HepG2 (cell line): ENCODE results near the gene ICAM5. TPM values are rescaled to one million over a fixed set of nuclear protein-coding genes. Genes with fewer than 3 reads are reported as not detected.
A peak's percentile ranks its signal among the peaks of the same experiment; 100 is the strongest.

Experiments
- CTCF ChIP-seq: sonication (generic); formaldehyde crosslinking; IDR thresholded peaks from 2 replicates; pipeline ENCODE4 v1.5.0; 2020; ENCODE audit warnings: mild to moderate bottlenecking, missing genetic modification reagents, moderate library complexity
- DRAP1 ChIP-seq: IDR thresholded peaks from 2 replicates; pipeline ENCODE4 v1.6.1; 2016; ENCODE audit warnings: missing genetic modification reagents, missing compliant biosample characterization
- ETS1 ChIP-seq: sonication (generic); formaldehyde crosslinking; IDR thresholded peaks from 2 replicates; pipeline ENCODE4 v1.4.0; 2020; ENCODE audit warnings: missing genetic modification reagents
- FOXK2 ChIP-seq: fragments of 450-650 bp; IDR thresholded peaks from 2 replicates; pipeline ENCODE4 v1.6.1; 2016
- GRHL1 ChIP-seq: sonication (generic); formaldehyde crosslinking; conservative IDR thresholded peaks from 2 replicates; pipeline ENCODE4 v1.8.0; 2022; ENCODE audit warnings: missing genetic modification reagents
- HOMEZ ChIP-seq: IDR thresholded peaks from 2 replicates; pipeline ENCODE4 v1.6.1; 2016; ENCODE audit warnings: low read depth
- MEF2D ChIP-seq: sonication (generic); formaldehyde crosslinking; IDR thresholded peaks from 2 replicates; pipeline ENCODE4 v1.5.1; 2020; ENCODE audit warnings: mild to moderate bottlenecking, missing genetic modification reagents
- NR2F6 ChIP-seq, 2 experiments: IDR thresholded peaks; 2 replicates each; pipeline ENCODE4 v1.6.1; 2016; ENCODE audit warnings: antibody characterized with exemption in 1 of 2, mild to moderate bottlenecking in 1 of 2
- POLR2A ChIP-seq, 2 experiments: IDR thresholded peaks; 2 replicates each; pipeline ENCODE4 v1.6.1; 2011; ENCODE audit warnings: low read depth in 2 of 2, low read length in 2 of 2, mild to moderate bottlenecking in 1 of 2, moderate library complexity in 1 of 2; ENCODE audit not compliant: insufficient read depth in 1 of 2
- SIN3B ChIP-seq: fragments of 150-350 bp; IDR thresholded peaks from 2 replicates; pipeline ENCODE4 v1.6.1; 2014; ENCODE audit warnings: low read length
- SKIL ChIP-seq: sonication (generic); formaldehyde crosslinking; IDR thresholded peaks from 2 replicates; pipeline ENCODE4 v1.8.0; 2022; ENCODE audit warnings: missing genetic modification reagents, mild to moderate bottlenecking, moderate library complexity, borderline replicate concordance
- SOX5 ChIP-seq: IDR thresholded peaks from 2 replicates; pipeline ENCODE4 v1.6.1; 2016; ENCODE audit warnings: borderline replicate concordance
- TFAP4 ChIP-seq: sonication (generic); IDR thresholded peaks from 2 replicates; pipeline ENCODE4 v1.6.1; 2016; ENCODE audit warnings: low read depth, borderline replicate concordance
- ZNF263 ChIP-seq: sonication (generic); formaldehyde crosslinking; IDR thresholded peaks from 2 replicates; pipeline ENCODE4 v1.4.0; 2020; ENCODE audit warnings: missing genetic modification reagents
- ZNF333 ChIP-seq: sonication (generic); formaldehyde crosslinking; IDR thresholded peaks from 2 replicates; pipeline ENCODE4 v1.4.0; 2020; ENCODE audit warnings: mild to moderate bottlenecking, missing genetic modification reagents, borderline replicate concordance
- ZNF382 ChIP-seq: sonication (generic); formaldehyde crosslinking; IDR thresholded peaks from 2 replicates; pipeline ENCODE4 v1.5.0; 2020; ENCODE audit warnings: missing genetic modification reagents, mild to moderate bottlenecking, borderline replicate concordance
- polyA plus RNA-seq, 8 experiments: library from polyadenylated mRNA; depleted of rRNA in 3 of 8; stranded (reverse) in 7 of 8; unstranded in 1 of 8; fragments of >200 nt; fragmentation: Illumina TruSeq in 4 of 8; extraction: Trizol in 4 of 8; gene quantifications; 2 replicates each; pipeline versions ENCODE4 v1.2.1 to v1.2.3, GENCODE V29; 2011 to 2016; ENCODE audit warnings: low read depth in 4 of 8, missing spikeins in 1 of 8, mixed read lengths in 1 of 8; ENCODE audit not compliant: insufficient read depth in 1 of 8
- total RNA-seq, 5 experiments: library from RNA; depleted of rRNA; stranded (reverse); fragments of >200 nt; fragmentation: Illumina TruSeq; extraction: Trizol; gene quantifications; 2 replicates each; pipeline ENCODE4 v1.2.3, GENCODE V29; 2016; ENCODE audit warnings: low read depth in 1 of 5

ICAM5 gene
- total and polyA plus RNA-seq, 2 of the 13 experiments (the other 11 are each of a cell fraction or from before 2014, with no cell fraction given): 0.46 to 1.6 TPM

GRCh38 chr19:10288662-10289166, 1.0 kb upstream of the ICAM5 start (continued):
- TF ChIP-seq ETS1: no peak
- TF ChIP-seq SKIL (CRISPR knock-in tag): no peak
- TF ChIP-seq ZNF382 (CRISPR knock-in tag): no peak
- TF ChIP-seq TFAP4: no peak
- peak; percentile 31; the same call in 1 of the 2 replicates for TF ChIP-seq DRAP1 (CRISPR knock-in tag)
- no peak for TF ChIP-seq NR2F6 (IDR thresholded peaks at IDR 0.05)
- TF ChIP-seq NR2F6 (CRISPR knock-in tag; IDR thresholded peaks at IDR 0.05): no peak
- no peak for TF ChIP-seq SIN3B
- TF ChIP-seq MEF2D (CRISPR knock-in tag): no peak
- TF ChIP-seq CTCF (CRISPR knock-in tag): no peak
- TF ChIP-seq HOMEZ (CRISPR knock-in tag): no peak
- TF ChIP-seq SOX5 (CRISPR knock-in tag): no peak
- TF ChIP-seq ZNF333 (CRISPR knock-in tag): no peak
- TF ChIP-seq GRHL1: no peak
- TF ChIP-seq ZNF263 (CRISPR knock-in tag): no peak
- TF ChIP-seq POLR2A (IDR thresholded peaks at IDR 0.05; ENCODE audit: insufficient read depth in 1 of 2, low read depth in 2 of 2, low read length in 2 of 2): peak in 1 of 2 experiments; percentile 53; a peak in 2 of 4 replicates
- no peak for TF ChIP-seq FOXK2
